GM21381 (cell line): ENCODE results near the gene CXXC5.

ENCODE experiments used
- ATAC-seq: cut with Tn5 transposase; IDR thresholded peaks from one replicate; pipeline ENCODE4 v1.9.1; 2021; ENCODE audit warnings: mild to moderate bottlenecking, moderate library complexity; ENCODE audit not compliant: unreplicated experiment

Gene CXXC5

DNA sequence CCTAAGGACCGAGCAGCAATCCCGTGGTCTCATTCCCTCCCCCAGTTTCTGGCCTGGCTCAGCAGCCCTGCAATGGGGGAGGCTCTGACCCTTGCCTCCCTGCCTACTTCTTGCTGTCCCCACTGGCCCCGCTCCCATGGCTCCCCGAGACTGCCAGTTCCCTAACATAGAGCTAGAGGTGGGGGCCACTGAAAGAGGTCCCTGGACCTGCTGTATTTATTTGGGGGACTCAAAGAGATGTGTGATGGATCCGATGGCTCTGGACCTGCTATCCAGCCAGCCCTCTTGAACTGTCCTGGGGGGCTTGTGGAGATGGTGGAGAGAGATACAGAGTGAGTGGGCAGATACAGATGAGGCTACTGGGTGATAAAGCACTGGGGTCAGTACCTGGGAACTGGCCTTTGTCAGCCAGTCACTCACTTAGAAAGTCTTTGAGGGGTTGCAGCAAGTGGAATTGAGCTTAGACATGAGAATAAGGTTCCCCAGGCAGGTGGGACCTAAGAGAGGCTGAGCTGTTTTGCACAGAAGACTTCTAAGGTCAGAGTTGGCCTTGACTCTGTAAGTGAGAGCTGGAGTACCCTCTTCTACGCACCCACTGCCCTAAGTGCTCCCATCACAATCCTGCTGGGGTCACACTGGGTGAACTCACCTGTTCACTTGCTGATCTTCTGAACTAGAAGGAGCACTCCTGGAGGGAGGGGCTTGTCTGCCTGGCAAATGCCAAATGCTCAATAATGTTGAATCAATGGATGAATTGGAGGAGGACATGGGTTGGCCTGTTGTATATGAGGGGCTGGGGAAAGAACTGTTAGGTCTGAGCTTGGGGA lies 42.9 kb downstream of the CXXC5 start:
- ATAC-seq, result no peak

DNA sequence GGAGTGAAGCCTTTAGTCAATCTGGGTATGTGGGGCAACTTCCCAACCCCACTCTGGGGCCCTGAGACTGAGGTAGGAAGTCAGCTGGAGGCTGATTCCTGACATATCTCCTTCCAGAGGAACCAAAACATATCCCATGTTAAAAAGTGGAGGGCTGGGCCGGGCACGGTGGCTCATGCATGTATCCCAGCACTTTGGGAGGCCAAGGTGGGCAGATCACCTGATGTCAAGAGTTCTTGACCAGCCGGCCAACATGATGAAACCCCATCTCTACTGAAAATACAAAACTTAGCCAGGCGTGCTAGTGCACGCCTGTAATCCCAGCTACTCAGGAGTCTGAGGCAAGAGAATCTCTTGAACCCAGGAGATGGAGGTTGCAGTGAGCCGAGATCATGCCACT lies 44.0 kb downstream of the CXXC5 start:
- ATAC-seq, result no peak

DNA sequence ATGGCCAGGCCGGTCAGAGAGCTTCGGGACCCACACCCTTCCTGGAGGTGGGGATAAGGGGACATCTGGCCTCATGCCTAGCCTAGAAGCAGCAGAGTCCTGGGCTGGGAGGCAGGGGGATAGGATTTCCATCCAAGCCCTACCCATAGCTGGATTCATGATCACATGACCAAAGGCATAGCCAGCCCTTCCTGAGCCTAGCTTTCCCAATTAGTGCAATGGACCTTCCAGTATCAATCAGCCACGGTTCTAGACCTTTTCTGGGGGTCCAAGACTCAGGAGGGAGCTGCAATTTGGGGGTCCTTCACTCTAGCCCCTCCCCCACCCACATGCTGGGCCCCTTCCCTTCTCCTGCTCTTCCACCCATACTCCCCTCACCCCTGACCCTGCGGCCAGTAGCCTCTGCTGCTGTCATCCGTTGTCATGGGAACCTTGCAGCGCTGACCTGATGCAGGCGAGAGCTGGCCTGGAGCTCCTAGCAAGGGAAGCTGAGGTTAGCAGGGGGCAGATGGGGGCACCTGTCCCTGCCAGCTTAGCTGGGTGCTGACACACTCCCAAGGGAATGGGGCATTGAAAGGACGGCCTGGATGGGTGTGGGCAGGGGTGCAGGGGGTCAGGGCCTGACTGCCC lies 44.6 kb downstream of the CXXC5 start:
- no peak for ATAC-seq

DNA sequence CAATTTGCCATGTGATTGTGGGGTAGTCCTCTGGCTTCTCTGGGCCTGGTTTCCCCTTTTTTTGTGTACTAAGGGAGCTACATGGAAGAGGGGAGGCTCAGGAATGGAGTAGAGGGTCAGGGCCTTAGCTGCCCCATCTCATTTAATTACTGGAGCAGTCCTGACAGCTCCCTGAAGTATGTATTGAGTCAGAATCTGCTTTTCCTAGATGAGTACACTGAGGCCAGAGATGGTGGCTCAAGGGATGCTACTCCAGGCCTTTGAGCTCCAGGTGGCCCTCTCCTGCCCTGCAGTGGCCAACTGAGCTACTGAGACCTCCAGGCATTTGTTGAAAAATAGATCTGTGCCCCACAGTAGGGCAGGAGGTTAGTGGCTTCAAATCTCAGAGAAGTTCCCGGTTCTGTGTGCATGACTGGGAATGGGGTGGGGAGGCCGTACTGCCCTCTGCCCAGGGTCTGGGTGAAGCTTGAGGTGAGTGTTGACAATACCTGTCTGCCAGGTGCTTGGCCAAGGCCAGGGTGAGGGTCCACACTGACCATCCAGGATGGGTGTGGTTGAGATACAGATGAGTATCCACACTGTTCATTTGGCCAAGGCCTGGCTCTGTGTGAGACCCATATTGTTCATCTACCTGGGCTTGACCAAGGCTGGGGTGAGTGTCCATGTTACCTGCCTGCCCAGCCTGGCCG lies 45.7 kb downstream of the CXXC5 start:
- no peak for ATAC-seq

DNA sequence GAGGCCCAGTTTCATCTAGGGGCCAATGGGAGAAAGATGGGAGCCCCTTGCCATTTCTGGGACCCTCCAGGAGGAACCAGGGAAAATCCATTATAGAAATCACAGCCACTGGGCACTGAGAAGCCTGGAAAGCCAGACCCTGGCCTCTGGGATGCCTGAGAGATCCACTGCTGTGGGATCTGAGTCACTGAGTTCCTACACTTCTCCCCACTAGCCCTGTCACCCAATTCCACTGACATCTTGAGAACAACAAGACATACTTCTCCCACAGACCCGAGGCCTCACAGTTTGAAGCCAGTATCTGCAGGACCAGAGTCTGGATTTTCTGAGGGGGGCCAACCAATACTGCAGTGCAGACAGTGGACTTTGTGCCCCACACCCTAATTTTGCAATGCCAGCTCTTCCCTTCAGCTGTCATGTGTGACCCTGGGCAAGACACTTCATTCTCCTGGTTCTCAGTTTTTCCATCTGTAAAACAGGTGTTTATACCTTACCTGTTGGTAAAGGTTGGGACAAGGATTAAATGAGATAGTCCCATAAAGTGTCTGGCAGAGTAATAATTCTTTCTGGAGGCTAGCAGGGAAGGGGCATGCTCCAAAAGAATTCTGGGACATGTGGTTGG lies 46.5 kb downstream of the CXXC5 start:
- no peak for ATAC-seq

DNA sequence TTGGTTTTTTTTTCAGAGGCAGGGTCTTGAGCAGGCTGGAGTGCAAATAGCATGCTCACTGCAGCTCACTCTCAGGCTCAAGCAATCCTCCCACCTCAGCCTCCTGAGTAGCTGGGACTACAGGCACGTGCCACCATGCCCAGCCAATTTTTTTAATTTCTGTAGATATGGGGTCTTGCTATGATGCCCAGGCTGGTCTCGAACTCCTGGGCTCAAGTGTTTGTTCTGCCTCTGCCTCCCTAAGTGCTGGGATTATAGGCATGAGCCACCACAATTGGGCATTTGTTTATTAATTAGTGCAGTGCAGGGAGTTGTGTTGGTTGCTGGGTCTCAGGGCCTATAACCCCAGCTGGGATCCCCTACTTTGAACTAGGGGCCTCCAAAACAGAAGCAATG lies 47.0 kb downstream of the CXXC5 start:
- no peak for ATAC-seq

DNA sequence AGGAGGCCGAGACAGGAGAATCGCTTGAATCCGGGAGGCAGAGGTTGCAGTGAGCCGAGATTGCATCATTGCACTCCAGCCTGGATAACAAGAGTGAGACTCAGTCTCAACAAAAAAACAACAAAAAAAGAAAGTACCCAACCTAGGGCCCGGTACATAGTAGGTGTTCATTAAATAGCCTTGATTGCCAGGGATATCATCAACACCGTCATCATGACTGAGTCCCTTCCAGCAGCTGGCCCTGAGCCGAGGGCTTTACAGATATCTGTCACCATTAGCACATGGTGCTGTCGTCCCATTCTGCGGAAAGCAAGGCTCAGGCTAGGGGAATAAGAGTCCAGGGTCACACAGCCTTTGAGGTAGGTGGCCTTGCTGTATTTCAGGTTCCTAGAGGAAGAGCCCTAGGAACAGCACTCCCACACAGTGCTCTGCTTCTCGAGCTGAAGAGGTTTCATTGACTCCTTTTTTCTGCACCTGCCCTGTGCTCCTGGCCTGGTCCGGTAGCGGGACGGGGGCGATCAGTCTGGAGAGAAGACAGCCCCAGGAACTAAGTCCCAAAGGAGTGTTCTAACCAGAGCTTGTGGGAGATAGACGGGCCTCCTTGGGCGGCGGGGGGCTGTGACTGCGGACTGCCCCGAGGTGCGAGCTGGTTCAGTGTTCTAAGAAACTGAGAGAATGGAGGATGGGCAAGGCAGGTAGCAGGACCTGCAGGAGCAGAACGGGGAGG lies 48.2 kb downstream of the CXXC5 start:
- no peak for ATAC-seq

DNA sequence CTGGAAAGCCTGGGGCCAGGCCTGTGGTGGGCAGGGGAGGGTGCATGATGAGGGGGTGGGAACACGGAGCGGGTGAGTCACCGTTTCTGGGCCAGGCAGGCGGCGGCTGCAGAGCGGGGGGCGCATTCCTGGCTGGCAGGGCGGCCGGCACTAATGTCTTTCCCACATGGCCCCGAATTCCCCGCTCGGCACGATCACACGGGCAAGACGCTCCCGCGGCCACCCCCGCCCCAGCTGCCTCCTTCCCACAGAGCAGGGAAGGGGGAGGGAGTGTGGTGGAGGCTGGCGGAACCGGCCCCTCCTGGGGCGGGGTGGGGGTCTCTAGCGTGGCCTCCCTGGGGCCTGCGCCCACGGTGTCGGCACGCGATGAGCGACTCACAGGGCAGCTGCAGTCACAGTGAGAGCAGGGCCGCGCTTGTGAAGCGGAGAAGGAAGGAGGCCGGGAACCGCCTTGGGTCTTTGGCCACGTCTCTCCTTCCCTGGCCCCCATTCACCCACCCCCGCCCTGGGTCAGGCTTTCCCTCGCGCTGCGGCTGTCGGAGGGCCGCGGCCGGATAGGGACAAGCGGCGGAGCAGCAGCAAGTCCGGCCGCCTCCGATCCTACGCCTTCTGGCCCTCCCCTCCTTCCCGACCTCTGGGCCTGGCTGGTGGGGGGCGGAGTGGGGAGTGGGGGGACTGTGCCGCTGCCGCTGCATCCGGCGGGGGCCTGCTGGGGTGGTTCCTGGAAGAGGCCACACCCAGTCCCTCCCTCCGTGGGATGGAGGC lies 48.9 kb downstream of the CXXC5 start:
- no peak for ATAC-seq

DNA sequence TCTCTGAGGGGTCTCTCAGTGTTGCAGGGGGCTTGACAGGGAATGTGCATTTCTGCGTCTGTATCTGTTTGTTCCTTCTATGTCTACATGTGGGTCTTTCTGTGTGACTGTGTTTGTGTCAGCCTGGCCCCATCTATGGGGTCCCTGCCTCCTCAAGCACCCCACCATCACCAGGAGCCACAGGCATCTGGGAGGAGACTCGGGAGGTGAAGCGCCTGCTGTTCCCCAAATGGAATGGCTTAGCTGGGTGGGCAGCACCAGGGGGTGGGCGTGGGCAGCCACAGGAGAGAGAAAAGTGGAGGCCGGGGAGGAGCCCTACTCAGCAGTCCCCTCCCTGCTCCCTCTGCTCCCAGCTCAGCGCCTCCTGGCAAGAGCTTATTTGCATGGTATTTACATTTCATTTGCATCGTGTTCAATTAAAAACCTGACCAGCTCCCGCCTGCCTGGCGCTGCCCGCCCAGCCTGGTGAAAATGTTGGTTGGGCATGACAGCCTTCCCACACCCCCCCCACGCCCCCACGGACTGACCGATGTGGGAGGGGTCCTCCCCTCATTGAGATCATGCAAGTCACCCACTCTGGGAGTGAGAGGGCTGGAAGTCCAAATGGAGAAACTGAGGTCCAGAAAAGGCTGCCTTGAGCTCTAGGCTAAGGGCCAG lies 50.5 kb downstream of the CXXC5 start:
- ATAC-seq, result no peak

DNA sequence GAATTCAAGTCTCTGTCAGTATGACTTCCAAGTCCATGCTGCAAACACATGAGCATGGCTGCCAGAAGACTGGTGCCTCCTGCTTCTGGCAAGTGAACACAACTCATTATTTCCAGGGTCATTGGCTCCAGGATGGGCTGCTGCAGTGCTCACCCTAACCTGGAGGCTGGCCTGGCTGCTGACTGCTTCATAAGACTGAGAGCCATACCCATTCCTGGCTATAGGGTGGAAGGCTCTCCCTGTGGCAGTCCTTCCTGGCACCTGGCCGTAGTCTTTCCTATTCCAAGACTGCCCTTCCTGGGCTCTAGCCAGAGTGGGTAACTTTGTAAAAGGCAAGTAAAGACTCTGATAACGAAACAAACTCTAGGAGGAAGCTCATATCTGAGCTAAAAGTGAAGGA lies 51.2 kb downstream of the CXXC5 start:
- ATAC-seq, result no peak

DNA sequence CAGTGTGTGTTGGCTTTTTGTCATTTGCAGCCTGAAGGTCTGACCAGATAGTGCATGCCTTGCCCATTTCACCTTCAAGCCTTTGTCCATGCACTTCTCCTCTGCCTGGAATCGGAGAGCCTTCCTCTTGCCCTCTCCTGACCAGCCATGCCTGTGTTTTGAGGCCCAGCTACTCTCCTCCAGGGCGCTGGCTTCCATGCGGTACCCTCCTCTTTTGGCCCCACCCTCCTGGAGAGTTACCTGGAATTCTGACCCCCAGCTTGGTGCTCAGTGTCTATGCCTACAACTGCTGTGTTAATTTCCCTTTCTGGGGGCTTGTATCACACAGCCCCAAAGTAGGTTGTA lies 52.5 kb downstream of the CXXC5 start:
- no peak for ATAC-seq

DNA sequence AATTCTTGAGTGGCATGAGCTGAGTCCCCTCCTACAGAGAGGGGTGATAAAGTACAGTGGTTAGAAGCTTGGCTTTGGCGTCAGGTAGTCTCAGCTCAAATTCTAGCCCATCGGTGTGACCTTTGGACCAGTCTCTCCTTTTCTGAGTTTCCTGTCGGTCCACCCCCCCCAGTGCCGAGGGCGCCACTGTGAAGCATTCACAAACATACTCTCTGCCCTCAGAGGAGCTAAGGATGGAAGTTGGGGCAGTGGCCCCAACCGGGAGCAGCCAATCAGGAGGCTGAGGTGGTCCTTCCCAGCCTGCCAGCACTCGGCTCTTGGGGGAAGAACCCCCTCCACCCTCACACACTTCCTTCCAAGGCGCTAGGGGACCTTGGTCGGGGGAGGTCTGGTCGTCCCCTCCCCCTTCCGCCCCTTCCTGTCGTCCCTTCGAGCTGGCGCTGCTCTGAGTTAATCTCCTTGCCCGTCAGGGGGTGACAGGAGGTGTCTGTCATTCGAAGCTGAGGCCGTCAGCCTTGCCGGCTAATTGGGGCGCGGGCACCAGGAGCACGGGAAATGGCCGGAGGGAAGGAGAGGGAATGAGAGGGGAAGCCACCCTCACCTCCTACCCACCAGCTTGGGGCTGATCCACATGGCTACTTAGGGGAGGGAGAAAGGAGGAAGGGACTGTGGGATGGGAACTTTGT lies 53.0 kb downstream of the CXXC5 start:
- ATAC-seq, result no peak

DNA sequence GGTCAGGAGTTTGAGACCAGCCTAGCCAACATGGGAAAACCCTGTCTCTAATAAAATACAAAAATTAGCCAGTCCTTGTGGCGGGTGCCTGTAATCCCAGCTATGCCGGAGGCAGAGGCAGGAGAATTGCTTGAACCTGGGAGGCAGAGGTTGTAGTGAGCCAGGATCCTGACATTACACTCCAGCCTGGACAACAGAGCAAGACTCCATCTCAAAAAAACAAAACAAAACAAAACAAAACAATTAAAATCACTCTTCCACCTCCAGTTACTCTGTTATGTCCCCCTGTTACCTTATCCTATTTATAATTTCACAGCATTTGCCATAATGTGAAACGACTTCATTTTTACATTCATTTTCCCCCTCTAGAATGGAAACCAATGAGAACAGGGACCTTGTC lies 54.4 kb downstream of the CXXC5 start:
- ATAC-seq, result no peak

DNA sequence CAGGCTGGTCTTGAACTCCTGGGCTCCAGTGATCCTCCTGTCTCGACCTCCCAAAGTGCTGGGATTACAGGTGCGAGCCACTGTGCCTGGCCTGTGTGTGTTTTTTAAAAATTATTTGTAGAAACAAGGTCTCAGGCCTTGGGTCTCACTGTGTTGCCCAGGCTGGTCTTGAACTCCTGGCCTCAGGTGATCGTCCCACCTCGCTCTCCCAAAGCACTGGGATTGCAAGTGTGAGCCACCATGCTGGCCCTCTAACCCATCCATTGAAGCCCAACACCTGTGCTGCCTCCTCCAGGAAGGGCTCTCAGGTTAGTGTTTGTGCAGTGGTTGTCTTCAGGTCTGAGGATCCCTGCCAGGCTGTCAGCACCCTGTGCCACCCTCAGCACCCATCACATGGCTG lies 56.6 kb downstream of the CXXC5 start:
- no peak for ATAC-seq

DNA sequence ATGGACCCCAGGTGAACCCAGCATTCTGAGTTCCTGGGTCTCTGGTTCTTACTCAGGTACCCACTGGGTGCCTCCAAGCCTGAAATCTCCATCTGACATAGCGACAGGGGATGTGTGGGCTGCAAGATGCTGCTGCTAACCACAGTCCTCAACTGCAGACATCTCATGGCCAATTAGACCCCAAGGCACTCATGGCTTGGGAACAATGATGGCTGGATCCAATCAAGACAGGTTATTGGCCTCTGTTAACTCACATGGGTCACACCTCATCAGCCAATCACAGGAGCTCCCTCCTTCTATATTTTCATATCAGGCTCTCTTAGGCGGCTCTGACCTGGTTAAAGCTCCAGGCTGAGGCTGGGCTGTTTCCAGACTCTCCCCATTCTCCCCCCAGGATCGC lies 57.0 kb downstream of the CXXC5 start:
- ATAC-seq, result no peak

DNA sequence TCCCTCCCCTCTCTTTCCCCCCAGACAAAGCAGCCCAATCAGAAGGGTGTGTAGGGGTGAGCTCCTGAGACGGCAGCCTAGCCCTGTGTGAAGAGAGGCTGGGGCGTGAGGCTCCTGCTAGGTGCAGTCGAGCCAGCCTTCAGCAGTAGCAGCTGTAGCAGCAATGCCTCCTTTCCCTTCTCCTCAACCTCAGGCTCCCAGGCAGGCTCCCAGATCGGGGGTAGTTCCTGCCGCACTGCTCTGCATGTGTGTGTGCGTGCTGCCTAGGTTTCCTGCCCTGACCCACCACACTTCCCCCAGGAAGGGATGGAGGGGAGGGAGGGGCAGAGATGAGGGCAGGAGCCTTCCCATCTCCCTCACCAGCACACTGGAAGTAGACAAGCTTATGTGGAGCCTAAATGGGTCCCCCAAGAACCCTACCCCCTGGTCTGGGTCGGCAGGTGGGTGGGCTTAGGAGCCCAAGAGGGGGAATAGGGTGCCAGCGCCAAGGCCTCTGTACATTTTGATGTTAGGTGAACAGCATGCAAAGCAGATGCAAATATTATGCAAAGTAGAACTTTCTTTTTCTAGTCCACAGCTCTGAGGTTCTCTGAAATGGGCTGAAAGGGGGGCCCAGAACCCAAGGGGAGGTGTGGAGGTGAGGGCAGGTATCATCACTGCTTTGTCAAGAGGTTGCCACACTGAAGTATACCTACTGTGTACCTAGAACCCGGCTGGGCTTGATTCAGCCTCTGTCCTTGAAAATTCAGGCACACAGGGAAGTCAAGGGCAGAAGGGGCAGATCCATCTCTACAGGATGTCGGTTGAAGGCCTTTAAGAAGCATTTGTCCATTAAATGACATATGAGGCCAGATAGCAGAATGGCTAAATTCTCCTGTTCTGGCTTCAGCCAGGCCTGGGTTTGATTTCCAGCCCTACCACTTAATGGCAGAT lies 57.8 kb downstream of the CXXC5 start:
- no peak for ATAC-seq

DNA sequence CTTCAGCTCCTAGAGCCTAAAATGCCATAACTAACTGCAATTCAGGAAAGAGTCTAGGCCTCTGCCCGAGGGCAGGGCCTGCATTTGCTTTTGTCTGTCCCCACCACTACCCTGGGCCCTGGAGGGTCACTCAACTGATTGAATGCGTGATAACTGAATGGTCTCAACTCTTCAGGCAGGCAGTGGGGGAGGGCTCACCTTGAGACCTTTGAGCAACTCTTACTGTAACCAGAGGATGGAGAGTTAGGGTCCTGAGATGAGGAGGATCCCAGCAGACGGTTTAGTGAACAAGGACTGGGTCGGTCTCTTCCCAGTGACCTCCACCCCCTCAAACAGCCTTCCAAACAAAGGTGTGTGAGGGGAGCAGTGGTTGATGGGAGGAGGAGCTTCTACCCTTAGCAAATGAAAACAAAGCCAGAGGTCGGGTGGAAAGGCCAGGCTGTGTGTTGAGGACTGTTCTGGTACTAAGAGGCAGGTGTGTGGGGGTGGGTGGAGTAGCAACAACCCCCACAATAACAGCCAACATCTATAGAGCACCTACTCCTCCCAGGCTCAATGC lies 59.4 kb downstream of the CXXC5 start:
- ATAC-seq, result no peak

DNA sequence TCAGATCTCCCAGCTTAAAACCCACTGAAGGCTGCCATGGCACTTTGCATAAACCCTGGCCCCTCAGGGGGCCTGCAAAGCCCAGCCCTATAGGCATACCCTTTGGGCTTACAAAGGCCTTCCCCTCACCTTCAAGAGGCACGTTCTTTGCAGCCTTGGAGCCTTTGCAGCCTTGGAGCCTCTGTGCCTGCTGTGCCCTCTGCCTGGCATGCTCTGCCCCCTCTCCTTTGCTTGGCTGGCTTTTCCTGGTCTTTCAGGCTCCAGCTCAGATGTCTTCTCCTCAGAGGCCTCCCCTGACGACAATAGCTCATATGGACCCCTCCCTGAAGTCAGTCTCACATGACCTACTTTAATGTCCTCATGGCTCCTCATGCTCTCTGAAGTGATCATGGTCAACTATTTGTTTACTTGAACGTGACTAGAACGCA lies 60.3 kb downstream of the CXXC5 start:
- no peak for ATAC-seq
